ENCODE measurements around the gene TAPBP.
A peak's percentile ranks its signal among the peaks of the same experiment; 100 is the strongest.
"Not testable (repeated sequence)": the region's sequence is repeated elsewhere in the genome, so short reads cannot be mapped to it uniquely, and the experiment has no call there.

Gene TAPBP

GRCh38 chr6:33313709-33314514, at the start of gene TAPBP:
Gene TAPBP (minus strand): TSS chr6:33314078. CDS start chr6:33314041, 37 bp downstream.
- DNase-seq (ENCODE audit: low read depth in 2 of 3, low spot score in 2 of 3) = peak; percentile 64 to 83 (median 68)

- not testable (repeated sequence) for DNase-seq (ENCODE audit: low read depth in 2 of 3, low spot score in 2 of 3)
Measured at GRCh38 chr6:33363486-33363885, 49.6 kb upstream of the TAPBP start.

- no peak for DNase-seq (ENCODE audit: low read depth in 2 of 3, low spot score in 2 of 3)
Measured at GRCh38 chr6:33359331-33359730, 45.5 kb upstream of the TAPBP start.

- not testable (repeated sequence) for DNase-seq (ENCODE audit: low read depth in 2 of 3, low spot score in 2 of 3)
Measured at GRCh38 chr6:33357160-33357871, 43.4 kb upstream of the TAPBP start.

GRCh38 chr6:33356295-33356694, 42.4 kb upstream of the TAPBP start:
- DNase-seq (ENCODE audit: low read depth in 2 of 3, low spot score in 2 of 3) = no peak

DNA sequence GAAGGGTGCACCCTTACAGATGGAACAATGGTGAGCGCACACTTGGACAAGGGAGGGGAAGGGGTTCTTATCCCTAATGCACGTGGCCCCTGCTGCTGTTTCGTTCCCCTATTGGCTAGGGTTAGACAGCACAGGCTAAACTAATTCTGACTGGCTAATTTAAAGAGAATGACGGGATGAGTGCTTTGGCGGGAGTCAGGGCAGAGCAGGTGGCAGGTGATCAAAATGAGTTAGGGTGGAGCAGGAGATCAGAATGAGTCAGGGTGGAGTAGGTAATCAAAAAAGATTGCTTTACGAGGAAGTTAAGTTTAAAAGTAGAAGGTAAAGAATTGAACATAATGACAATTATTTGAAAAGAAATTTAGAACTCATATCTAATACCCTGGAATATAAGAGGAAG, 42.0 kb upstream of the TAPBP start:
- DNase-seq (ENCODE audit: low read depth in 2 of 3, low spot score in 2 of 3) = not testable (repeated sequence)

GRCh38 chr6:33347816-33348215, 33.9 kb upstream of the TAPBP start:
- DNase-seq (ENCODE audit: low read depth in 2 of 3, low spot score in 2 of 3) = no peak

- DNase-seq (ENCODE audit: low read depth in 2 of 3, low spot score in 2 of 3) = not testable (repeated sequence)
Measured at GRCh38 chr6:33346972-33347371, 33.1 kb upstream of the TAPBP start.

GRCh38 chr6:33344701-33345697, 31.1 kb upstream of the TAPBP start:
- peak in 1 of 3 experiments; percentile 29 for DNase-seq (ENCODE audit: low read depth in 2 of 3, low spot score in 2 of 3)

- no peak for DNase-seq (ENCODE audit: low read depth in 2 of 3, low spot score in 2 of 3)
Measured at GRCh38 chr6:33343953-33344611, 30.2 kb upstream of the TAPBP start.

DNA sequence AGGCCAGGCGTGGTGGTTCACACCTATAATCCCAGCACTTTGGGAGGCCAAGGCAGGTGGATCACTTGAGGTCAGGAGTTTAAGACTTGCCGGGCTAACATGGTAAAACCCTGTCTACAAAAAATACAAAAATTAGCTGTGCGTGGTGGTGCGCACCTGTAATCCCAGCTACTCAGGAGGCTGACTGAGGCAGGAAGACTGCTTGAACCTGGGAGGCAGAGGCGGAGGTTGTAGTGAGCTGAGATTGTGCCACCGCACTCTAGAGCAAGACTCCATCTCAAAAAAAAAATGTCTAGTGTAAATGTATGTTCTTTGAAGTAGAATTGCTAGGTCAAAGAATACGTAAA, 29.7 kb upstream of the TAPBP start:
- not testable (repeated sequence) for DNase-seq (ENCODE audit: low read depth in 2 of 3, low spot score in 2 of 3)

GRCh38 chr6:33339193-33339592, 25.3 kb upstream of the TAPBP start:
- DNase-seq (ENCODE audit: low read depth in 2 of 3, low spot score in 2 of 3) = no peak

DNA sequence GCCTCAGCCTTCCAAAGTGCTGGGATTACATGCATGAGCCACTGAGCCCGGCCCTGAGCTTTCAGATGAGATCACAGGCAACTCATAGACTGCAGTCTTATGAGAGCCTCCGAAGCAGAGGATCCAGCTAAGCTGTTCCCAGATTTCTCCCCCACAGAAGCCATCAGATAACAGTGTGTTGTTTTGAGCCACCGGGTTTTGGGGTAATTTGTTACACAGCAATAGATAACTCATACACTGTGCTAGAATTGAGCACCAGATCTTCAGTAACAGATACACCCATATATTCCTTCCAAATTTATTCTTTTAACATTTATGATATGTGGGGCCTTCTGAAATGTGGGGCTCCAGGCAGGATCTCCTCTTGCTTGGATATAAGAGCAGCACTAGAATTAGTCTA, 22.6 kb upstream of the TAPBP start:
- no peak for DNase-seq (ENCODE audit: low read depth in 2 of 3, low spot score in 2 of 3)

GRCh38 chr6:33335916-33336315, 22.0 kb upstream of the TAPBP start:
- no peak for DNase-seq (ENCODE audit: low read depth in 2 of 3, low spot score in 2 of 3)

GRCh38 chr6:33333666-33334065, 19.8 kb upstream of the TAPBP start:
- DNase-seq (ENCODE audit: low read depth in 2 of 3, low spot score in 2 of 3) = no peak

DNA sequence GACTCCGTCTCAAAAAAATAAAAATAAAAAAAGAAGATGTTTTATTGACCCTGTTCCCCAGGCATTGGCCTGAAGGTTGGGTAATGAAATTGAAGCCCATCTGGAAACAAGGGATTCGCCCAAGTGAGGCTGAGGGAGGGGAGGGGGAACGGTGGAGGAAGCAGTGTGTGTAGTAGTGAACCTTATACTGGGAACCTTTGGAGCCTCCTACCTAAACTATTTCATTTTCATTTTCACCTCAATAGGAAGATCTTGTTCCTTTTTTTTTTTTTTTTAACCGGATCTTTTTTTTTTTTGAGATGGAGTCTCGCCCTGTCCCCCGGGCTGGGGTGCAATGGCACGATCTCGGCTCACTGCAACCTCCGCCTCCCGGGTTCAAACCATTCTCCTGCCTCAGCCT, 16.9 kb upstream of the TAPBP start:
- DNase-seq (ENCODE audit: low read depth in 2 of 3, low spot score in 2 of 3) = no peak

GRCh38 chr6:33329058-33329457, 15.2 kb upstream of the TAPBP start:
- no peak for DNase-seq (ENCODE audit: low read depth in 2 of 3, low spot score in 2 of 3)

GRCh38 chr6:33324125-33324524, 10.2 kb upstream of the TAPBP start:
- DNase-seq (ENCODE audit: low read depth in 2 of 3, low spot score in 2 of 3) = no peak

DNA sequence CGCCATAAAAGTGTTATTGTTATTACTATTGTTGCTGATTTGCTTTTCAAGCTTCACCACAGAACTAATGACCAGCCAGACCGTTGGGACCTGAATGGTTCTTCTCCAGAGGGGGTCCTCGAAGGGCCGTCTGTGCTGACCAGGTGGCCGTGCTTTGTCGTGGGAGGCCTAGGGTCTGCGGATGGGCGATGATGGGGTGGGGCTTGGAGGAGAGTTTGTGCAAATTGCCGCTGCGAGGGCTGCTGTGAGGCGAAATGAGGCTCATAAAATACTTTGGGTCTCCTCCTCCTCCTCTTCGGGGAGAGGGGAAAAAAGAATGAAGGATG, 9.7 kb upstream of the TAPBP start:
- no peak for DNase-seq (ENCODE audit: low read depth in 2 of 3, low spot score in 2 of 3)

DNA sequence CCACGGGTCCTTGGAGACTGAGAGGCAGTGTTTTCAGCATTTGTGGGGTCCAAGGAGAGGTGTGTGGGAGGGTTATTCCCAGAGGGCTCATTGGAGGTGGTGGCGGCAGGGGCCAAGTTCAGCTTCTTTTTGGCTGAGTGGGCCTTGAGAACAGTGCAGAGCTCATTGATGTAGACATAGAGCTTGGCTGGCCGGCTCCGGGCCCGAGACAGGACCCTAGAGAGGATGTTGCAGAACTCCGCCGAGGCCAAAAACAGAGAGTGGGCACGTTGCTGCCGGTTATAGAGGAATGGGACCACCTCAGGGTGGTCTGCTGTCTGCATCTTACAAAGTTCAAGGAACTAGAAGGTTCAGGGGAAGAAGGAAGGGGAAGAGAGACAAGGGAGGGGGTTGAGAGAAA, 7.3 kb upstream of the TAPBP start:
- no peak for DNase-seq (ENCODE audit: low read depth in 2 of 3, low spot score in 2 of 3)

All from activated CD8-positive, alpha-beta memory T cell treated with anti-CD3 and anti-CD28 coated beads for 48 hours (primary cell).